Naive thymus-derived CD8-positive, alpha-beta T cell (primary cell): Measurements from ENCODE around the gene SYCE3. TPM values are rescaled to one million over a fixed set of nuclear protein-coding genes. Genes with fewer than 3 reads are reported as not detected.

Source experiments
- ATAC-seq, 2 donors: fragments of 150-1000 bp; cut with Tn5 transposase in 1 of 2; sonication (Bioruptor Pico), chemical (Tn5 transposase) in 1 of 2; 1 replicate in 1 of 2; 2 replicates in 1 of 2; pipeline ENCODE4 v1.10.0; 2021; ENCODE audit warnings: mild to moderate bottlenecking in 2 of 2, moderate library complexity in 2 of 2
- POLR2A ChIA-PET: fragments of 350-600 bp; sonication (Branson Sonifier 250); formaldehyde crosslinking; loops from one replicate; lab custom pipeline; 2021; ENCODE audit warnings: antibody characterized with exemption; lab: Charles Lee
- DNase-seq, 10 donors: peaks; one replicate each; pipeline versions ENCODE4 v3.0.0 to v3.0.0-alpha.2; 2020 to 2022
- H3K27ac Mint-ChIP-seq, 10 donors: one replicate each; pipeline ENCODE4 v1.8.0; 2020 to 2022; ENCODE audit warnings: mild to moderate bottlenecking in 10 of 10, mixed read lengths in 10 of 10, moderate library complexity in 4 of 10, inconsistent platforms in 1 of 10
- H3K27me3 Mint-ChIP-seq, 5 donors: one replicate each; pipeline ENCODE4 v1.8.0; 2021 to 2022; ENCODE audit warnings: mixed read lengths in 5 of 5
- H3K36me3 Mint-ChIP-seq, 3 donors: one replicate each; pipeline ENCODE4 v1.8.0; 2020 to 2022; ENCODE audit warnings: mixed read lengths in 3 of 3, mild to moderate bottlenecking in 2 of 3, inconsistent platforms in 1 of 3
- H3K4me1 Mint-ChIP-seq, 4 donors: one replicate each; pipeline ENCODE4 v1.8.0; 2021 to 2022; ENCODE audit warnings: mixed read lengths in 4 of 4
- H3K4me3 Mint-ChIP-seq, 10 donors: one replicate each; pipeline ENCODE4 v1.8.0; 2020 to 2022; ENCODE audit warnings: mild to moderate bottlenecking in 10 of 10, mixed read lengths in 10 of 10, moderate library complexity in 6 of 10, inconsistent platforms in 1 of 10
- H3K9me3 Mint-ChIP-seq, 9 donors: one replicate each; pipeline ENCODE4 v1.8.0; 2020 to 2022; ENCODE audit warnings: mixed read lengths in 9 of 9, mild to moderate bottlenecking in 3 of 9, inconsistent platforms in 1 of 9, moderate library complexity in 1 of 9
- polyA plus RNA-seq, 3 donors: library from polyadenylated mRNA; unstranded; fragments of 300-500 nt; fragmentation: Illumina TruSeq; gene quantifications; one replicate each; pipeline ENCODE4 v1.2.3, GENCODE V29; 2021
- total RNA-seq, 8 experiments: library from RNA in 2 of 8; stranded (reverse) in 2 of 8; gene quantifications; one replicate each; pipeline ENCODE4 v1.2.3 and lab custom pipeline; 2021 to 2026

The SYCE3 gene
- total and polyA plus RNA-seq, 5 experiments from 2014 or later: not detected

DNA sequence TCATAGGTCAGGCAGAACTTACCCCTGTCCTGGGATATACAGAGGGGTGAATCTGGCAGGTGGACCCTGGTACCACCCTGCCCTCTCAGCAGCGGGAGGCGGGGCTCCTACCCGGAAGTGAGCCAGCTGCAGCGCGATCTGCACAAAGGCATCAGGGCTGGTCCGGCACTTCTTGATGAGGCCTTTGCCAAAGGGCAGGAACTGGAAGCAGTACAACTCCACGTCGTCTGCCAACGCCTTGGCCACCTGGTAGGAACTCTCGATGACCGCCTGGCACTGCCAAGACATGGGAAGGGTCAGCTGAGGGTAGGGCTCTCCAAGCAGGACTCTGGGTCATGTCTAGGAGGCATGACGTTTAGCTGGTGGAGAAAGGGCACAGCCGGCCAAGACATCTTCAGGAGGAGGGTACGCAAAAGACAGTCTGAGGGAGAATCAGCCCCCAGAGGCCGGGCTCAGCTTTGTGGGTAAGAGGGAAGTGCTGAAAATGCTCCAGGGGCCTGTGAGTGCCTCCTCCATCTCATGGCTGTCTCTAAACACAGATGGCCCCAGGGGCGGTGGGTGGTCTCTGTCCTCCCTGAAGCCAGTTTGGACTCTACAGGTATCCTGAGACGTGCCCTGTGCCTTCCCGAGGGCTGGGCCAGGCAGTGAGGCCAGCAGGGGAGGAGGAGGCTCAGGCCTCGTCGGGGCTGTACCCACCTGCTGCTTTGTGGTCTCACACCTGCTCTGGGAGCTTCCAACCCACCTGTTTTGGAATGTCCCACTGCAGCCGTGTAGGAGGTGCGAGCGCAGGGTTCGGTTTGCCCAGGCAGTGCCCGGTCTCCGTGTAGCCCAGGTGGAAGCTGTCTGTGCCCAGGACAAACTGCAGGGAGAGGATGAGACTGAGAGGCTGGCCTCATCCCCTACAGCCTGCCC lies 8.8 kb upstream of the SYCE3 start:
- Mint-ChIP-seq H3K36me3 (peaks cover 0 to 30% (median 13%) of the 10 kb centered on the region in 3 donors), H3K4me3 (peak overlapping the region in 1 of 10 donors; percentile 20), H3K9me3 (no peaks in the 10 kb centered on the region), H3K4me1 (peaks cover 0 to 4% (median 0%) of the 10 kb centered on the region in 4 donors), H3K27ac (no peak overlapping the region), H3K27me3 (no peaks in the 10 kb centered on the region)
- no peak for DNase-seq
- POLR2A ChIA-PET: interaction anchor here (1.0 kb wide), 1 partner anchor 49 kb away, joined by 3 read pairs; no protein-coding TSS in a partner anchor
- no peak for ATAC-seq

DNA sequence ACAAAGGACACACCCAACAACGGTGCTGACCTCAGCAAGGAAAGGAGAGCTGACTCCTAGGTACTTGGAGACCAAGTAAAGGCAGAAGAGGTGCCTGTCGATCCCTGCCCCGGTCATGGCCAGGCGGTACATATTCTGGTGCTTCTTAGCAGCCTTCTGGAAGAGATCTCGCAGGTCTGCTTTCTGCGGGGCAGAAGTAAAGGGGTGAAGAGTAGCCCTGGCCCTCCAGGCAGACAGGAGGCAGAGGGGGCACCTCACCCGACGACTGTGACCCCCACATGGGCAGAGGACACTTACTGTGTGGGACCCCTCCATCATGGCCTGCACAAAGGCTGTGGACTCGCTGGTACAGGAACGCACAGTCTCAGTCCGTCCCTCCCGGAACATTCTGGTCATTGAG lies 8.1 kb upstream of the SYCE3 start:
- H3K36me3 Mint-ChIP-seq: peaks cover 0 to 30% (median 13%) of the 10 kb centered on the region in 3 donors
- no peak overlapping the region for H3K27ac Mint-ChIP-seq
- no peak for DNase-seq
- ATAC-seq: no peak
- no peaks in the 10 kb centered on the region for H3K27me3 Mint-ChIP-seq
- no peaks in the 10 kb centered on the region for H3K9me3 Mint-ChIP-seq
- no peaks in the 10 kb centered on the region for H3K4me1 Mint-ChIP-seq
- no peak overlapping the region for H3K4me3 Mint-ChIP-seq
- POLR2A ChIA-PET: interaction anchor here (1.0 kb wide), 1 partner anchor 50 kb away, joined by 5 read pairs; no protein-coding TSS in a partner anchor

DNA sequence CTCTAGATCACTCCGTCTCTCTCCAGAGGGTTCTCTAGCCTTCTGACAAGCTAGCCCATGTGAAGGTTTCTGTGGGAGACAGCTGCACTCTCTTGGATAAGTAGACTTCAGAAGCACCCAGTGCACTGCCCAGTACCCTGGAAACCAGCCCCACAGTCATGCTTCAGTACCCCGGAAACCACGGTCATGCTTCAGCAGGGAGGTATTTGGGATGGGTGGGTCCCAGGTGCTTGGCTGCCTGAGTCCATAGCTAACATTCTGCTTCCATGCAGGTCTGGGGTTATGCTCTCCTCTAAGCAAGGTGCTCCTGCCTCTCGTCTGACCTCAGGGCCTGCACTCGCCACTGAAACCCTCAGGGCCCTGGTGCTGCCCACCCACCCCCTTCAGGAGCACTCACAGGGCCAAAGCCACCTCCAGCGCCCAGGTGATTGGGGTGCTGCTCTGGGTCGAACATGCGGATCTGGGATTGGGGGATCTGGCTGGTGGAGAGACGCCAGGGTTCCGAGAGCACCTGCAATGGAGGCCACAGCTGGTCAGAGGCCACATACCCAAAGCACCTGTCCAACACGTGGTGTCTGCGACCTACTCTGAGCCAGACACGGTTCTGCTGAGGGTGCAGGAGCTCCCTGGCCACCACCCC lies 7.3 kb upstream of the SYCE3 start:
- ATAC-seq (no peak), DNase-seq (no peak)
- Mint-ChIP-seq H3K36me3 (peaks cover 0 to 27% (median 13%) of the 10 kb centered on the region in 3 donors), H3K9me3 (no peaks in the 10 kb centered on the region), H3K27me3 (no peaks in the 10 kb centered on the region), H3K4me1 (no peaks in the 10 kb centered on the region), H3K27ac (peak overlapping the region in 1 of 10 donors; percentile 5), H3K4me3 (no peak overlapping the region)
- POLR2A ChIA-PET: interaction anchor here (1.0 to 1.9 kb wide), 3 partner anchors 8 to 51 kb away, joined by 5 to 7 read pairs (median 5); partner anchors contain the start of gene CPT1B

DNA sequence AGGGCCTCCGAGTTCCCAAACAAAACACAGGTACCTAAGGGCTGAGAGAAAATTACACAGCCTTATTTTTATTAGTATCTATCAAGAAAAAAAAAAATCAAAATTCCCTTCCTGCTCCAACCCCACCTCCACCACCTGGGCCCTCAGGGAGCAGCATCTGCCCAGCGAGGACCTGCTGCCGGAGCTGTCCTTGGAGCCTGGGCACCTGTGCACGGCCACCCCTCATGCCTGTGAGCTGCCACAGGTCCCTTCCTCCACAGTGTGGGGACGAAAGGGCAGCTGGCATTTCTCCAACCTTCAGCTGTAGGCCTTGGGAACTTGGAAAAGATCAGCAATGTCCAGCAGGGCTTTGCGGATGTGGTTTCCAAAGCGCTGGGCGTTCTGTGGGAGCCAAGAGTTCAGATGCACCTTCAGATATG lies 6.3 kb upstream of the SYCE3 start:
- Mint-ChIP-seq H3K4me1 (no peaks in the 10 kb centered on the region), H3K27ac (no peak overlapping the region), H3K4me3 (no peak overlapping the region), H3K36me3 (peaks cover 0 to 26% (median 9%) of the 10 kb centered on the region in 3 donors), H3K27me3 (no peaks in the 10 kb centered on the region), H3K9me3 (no peaks in the 10 kb centered on the region)
- POLR2A ChIA-PET: interaction anchor here (1.3 to 1.9 kb wide), 2 partner anchors 9 to 21 kb away, joined by 5 to 7 read pairs; partner anchors contain the start of gene CPT1B
- ATAC-seq (no peak), DNase-seq (no peak)

DNA sequence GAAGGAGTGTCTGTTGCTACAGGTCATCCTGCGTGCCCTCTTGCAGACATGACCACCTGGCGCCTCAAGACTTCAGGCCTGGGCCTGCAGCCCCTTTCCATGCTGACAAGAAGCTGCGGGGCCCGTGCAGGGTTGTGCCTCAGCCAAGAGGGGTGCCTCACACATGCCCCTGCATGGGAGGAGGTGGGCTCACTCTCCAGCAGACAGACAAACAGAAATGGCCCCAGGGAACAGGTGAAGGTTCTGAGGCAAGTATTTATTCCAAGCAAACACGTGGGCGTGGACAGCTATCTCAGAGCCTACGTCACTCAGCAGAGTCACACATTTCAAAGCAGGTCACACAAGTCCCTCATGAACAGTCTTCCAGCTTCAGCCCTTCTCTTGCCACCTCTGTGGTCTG lies 5.9 kb upstream of the SYCE3 start:
- no peaks in the 10 kb centered on the region for H3K27me3 Mint-ChIP-seq
- no peak overlapping the region for H3K4me3 Mint-ChIP-seq
- no peak for ATAC-seq
- no peak for DNase-seq
- H3K9me3 Mint-ChIP-seq: no peaks in the 10 kb centered on the region
- POLR2A ChIA-PET: interaction anchor here (1.3 to 1.9 kb wide), 2 partner anchors 10 to 20 kb away, joined by 5 to 7 read pairs; partner anchors contain the start of gene CPT1B
- H3K36me3 Mint-ChIP-seq: peaks cover 0 to 26% (median 9%) of the 10 kb centered on the region in 3 donors
- H3K27ac Mint-ChIP-seq: no peak overlapping the region
- peaks cover 0 to 3% (median 2%) of the 10 kb centered on the region in 4 donors for H3K4me1 Mint-ChIP-seq

DNA sequence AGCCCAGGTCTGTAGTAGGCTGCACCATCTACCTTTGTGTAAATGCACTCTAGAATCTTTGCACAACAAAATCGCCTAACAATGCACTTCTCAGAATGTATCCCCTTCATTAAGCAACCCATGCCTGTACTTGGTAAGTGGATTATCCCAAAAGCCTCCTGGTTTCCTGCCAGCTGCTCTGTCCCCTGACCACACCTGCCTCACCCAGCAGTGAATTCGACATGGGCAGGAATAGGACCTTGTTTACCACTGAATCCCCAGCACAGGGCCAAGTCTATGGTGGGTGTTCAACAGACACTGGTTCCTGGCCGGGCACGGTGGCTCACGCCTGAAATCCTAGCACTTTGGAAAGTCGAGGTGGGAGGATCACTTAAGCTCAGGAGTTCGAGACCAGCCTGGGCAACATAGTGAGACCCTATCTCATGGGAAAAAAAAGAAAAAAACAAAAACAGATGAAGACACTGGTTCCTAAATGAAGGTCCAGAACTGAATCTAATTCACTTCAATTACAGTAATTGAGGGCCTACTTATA lies 5.1 kb upstream of the SYCE3 start:
- DNase-seq (no peak), ATAC-seq (no peak)
- Mint-ChIP-seq H3K27ac (no peak overlapping the region), H3K9me3 (no peaks in the 10 kb centered on the region), H3K4me3 (no peak overlapping the region), H3K27me3 (no peaks in the 10 kb centered on the region), H3K4me1 (peaks cover 6 to 12% (median 10%) of the 10 kb centered on the region in 4 donors), H3K36me3 (peaks cover 0 to 26% (median 9%) of the 10 kb centered on the region in 3 donors)
- POLR2A ChIA-PET: no interaction called here

DNA sequence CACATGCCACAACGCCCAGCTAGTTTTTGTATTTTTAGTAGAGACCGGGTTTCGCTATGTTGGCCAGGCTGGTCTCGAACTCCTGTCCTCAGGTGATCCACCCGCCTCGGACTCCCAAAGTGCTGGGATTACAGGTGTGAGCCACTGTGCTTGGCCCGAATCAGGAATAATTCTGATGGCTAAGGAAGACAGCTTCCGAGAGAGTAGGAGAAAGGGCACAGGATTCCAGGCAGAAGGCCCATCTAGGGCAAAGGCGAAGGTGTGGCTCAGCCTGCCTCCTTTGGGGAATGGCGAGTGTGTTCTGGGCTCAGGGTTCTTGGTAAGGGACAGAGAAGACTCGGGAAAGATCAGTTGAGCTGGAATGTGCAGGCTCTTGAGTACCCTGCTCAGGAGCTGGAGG lies 1.6 kb upstream of the SYCE3 start:
- Mint-ChIP-seq H3K4me3 (peak overlapping the region in 3 of 10 donors; percentile 6 to 22 (median 18)), H3K27me3 (no peaks in the 10 kb centered on the region), H3K4me1 (peaks cover 12 to 23% (median 17%) of the 10 kb centered on the region in 4 donors), H3K9me3 (no peaks in the 10 kb centered on the region), H3K36me3 (peaks cover 0 to 15% (median 1%) of the 10 kb centered on the region in 3 donors), H3K27ac (no peak overlapping the region)
- ATAC-seq: no peak
- no peak for DNase-seq
- POLR2A ChIA-PET: interaction anchor here (0.6 to 4.7 kb wide), 6 partner anchors 16 to 56 kb away, joined by 3 to 26 read pairs (median 14); partner anchors contain the start of genes CHKB, LMF2, NCAPH2 and SCO2

DNA sequence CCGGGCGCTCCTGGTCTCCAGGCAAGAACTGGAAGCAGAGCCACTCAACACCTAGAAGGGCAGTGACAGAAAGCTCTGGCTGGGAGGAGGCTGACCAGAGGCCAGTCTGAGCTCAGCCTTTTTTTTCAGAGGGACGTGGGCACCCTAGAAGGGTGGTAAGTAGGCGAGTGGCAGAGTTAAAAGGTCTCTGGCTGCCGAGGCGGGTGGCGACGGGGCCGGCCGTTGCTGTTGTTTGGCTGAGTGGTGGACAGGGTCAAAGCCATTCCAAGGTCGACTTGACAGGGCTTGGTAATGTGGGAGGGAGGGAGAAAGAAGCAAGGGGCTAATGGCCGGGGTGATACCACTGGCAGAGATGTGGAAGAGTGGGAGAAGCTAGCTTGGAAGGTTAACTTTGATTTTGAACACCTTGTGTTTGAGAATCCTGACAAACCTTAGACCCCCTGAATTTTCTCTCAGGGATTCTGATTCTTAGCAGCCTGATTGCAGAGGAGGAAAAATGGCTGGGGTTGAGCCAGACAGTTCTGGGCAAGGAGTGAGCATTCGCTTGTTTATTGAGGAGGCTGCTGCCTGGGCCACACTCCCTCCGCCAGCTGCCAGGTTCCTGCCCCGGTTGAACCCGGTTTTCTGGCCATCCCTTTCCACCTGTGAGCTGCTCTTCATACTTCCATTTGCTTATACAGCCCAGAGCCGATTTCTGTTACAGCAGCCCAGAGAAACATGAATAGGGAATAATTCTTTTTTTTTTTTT lies 868 bp upstream of the SYCE3 start:
- POLR2A ChIA-PET: interaction anchor here (0.6 to 4.7 kb wide), 17 partner anchors 13 to 95 kb away, joined by 3 to 26 read pairs (median 7); partner anchors contain the start of genes CHKB, CPT1B, LMF2 and NCAPH2
- no peaks in the 10 kb centered on the region for H3K27me3 Mint-ChIP-seq
- DNase-seq (no peak), ATAC-seq (peak in 1 of 2 donors; percentile 0)
- peak overlapping the region; percentile 72 to 96 (median 90) for H3K27ac Mint-ChIP-seq
- peaks cover 0 to 8% (median 0%) of the 10 kb centered on the region in 3 donors for H3K36me3 Mint-ChIP-seq
- no peaks in the 10 kb centered on the region for H3K9me3 Mint-ChIP-seq
- H3K4me3 Mint-ChIP-seq: peak overlapping the region; percentile 91 to 98 (median 94)
- H3K4me1 Mint-ChIP-seq: peaks cover 12 to 23% (median 17%) of the 10 kb centered on the region in 4 donors

DNA sequence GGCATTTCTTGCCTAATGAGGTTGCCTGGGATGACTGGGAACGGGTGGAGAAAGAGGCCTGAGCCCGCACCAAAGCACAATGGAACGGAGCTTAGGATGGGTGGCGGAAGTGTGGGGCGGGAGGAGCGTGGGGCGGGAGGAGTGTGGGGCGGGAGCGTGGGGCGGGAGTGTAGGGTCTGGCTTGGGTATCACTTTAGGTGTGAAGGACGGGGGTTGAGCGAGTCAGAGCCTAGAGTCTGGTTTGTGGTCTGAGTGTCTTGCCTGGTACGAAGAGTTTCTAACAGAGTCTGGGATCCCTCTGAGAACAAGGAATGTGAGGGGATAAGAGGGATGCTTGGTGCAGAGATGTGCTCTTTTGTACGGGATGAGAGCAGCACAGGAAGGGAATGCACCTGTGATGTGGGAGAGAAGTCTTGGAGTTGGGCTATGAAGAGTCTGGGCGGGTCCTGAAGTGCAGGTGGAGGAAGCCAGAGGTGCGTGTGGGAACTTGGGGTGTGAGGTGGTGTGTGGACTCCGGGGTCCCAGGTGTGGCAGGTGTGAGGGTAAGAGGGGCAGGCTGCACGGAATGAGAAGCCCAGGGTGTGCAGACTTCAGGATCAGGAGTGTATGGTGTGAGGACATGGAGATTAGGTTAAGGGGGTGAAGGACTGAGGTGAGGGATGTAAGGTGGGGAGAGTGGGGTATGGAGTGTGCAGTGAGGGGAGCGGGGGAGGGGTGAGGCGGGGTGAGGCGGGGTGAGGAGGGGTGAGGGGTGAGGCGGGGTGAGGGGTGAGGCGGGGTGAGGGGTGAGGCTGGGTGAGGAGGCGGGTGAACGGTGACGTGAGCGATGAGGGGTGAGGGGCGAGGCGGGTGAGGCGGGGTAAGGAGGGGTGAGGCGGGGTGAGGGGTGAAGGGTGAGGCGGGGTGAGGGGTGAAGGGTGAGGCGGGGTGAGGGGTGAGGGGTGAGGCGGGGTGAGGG lies 1.0 kb downstream of the SYCE3 start:
- Mint-ChIP-seq H3K27me3 (no peaks in the 10 kb centered on the region), H3K27ac (peak overlapping the region; percentile 32 to 94 (median 66)), H3K4me3 (peak overlapping the region; percentile 33 to 81 (median 68)), H3K9me3 (no peaks in the 10 kb centered on the region), H3K36me3 (no peaks in the 10 kb centered on the region), H3K4me1 (peaks cover 12 to 23% (median 17%) of the 10 kb centered on the region in 4 donors)
- ATAC-seq (no peak), DNase-seq (peak in 1 of 10 donors; percentile 15)
- POLR2A ChIA-PET: interaction anchor here (2.5 kb wide), 1 partner anchor 35 kb away, joined by 6 read pairs; no protein-coding TSS in a partner anchor

DNA sequence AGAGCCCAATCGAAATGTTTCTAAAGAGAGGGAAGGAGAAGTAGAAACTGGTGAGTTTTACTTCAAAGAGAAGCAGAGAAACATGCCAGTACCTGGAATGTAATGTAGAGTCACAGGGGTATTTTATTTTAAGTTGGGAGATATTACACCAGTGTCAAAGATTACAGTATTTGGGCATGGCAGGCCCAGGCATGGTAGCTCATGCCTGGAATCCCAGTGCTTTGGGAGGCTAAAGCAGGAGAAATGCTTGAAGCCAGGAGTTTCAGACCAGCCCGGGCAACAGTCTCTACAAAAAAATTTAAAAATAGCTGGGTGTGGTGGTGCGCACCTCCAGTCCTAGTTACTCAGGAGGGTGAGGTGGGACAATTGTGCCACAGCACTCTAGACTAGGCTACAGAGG lies 2.7 kb downstream of the SYCE3 start:
- POLR2A ChIA-PET: interaction anchor here (0.8 to 2.5 kb wide), 5 partner anchors 11 to 54 kb away, joined by 3 to 6 read pairs (median 4); partner anchors contain the start of gene MAPK8IP2
- Mint-ChIP-seq H3K27ac (no peak overlapping the region), H3K4me3 (no peak overlapping the region), H3K4me1 (peaks cover 12 to 23% (median 17%) of the 10 kb centered on the region in 4 donors), H3K36me3 (no peaks in the 10 kb centered on the region), H3K27me3 (no peaks in the 10 kb centered on the region), H3K9me3 (no peaks in the 10 kb centered on the region)
- ATAC-seq: no peak
- DNase-seq: no peak

DNA sequence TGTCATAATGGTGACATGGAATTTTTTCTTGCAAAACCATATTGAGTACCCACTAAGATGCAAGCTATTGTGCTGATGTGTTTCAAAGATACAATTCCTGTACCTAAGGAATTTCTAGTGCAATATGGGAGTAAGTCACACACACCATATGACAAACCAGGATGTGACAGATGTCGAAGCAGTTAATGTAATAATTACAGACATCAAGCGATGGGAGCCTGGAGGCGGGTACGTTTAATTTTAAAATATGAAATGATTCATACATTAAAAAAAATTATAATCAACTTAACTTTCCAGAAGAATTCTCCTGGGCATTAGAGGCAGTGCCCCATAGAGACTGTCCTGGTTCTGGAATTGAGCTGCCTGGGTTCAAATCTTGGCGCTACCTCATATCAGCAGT lies 6.0 kb downstream of the SYCE3 start:
- no peaks in the 10 kb centered on the region for H3K36me3 Mint-ChIP-seq
- H3K27me3 Mint-ChIP-seq: no peaks in the 10 kb centered on the region
- POLR2A ChIA-PET: interaction anchor here (0.7 kb wide), 1 partner anchor 49 kb away, joined by 3 read pairs; the partner anchor contains the start of gene NCAPH2
- no peaks in the 10 kb centered on the region for H3K9me3 Mint-ChIP-seq
- H3K4me3 Mint-ChIP-seq: no peak overlapping the region
- H3K4me1 Mint-ChIP-seq: peaks cover 3 to 8% (median 4%) of the 10 kb centered on the region in 4 donors
- H3K27ac Mint-ChIP-seq: no peak overlapping the region
- ATAC-seq (no peak), DNase-seq (no peak)
